Muscle of leg (tissue), 11 donors: ENCODE measurements around the gene EIF4E1B. TPM values are rescaled to one million over a fixed set of nuclear protein-coding genes. Genes with fewer than 3 reads are reported as not detected.
A peak's percentile ranks its signal among the peaks of the same experiment; 100 is the strongest.

Experiments
- DNase-seq: peaks from one replicate; pipeline ENCODE4 v3.0.0; 2013
- H3K27ac ChIP-seq: one replicate; pipeline ENCODE4 v1.5.1; 2013; ENCODE audit warnings: mild to moderate bottlenecking, low read length, control low read depth
- H3K27me3 ChIP-seq: one replicate; pipeline ENCODE4 v1.6.1; 2013; ENCODE audit warnings: low read length; ENCODE audit not compliant: control insufficient read depth, insufficient read depth
- H3K36me3 ChIP-seq: one replicate; pipeline ENCODE4 v1.6.1; 2013; ENCODE audit warnings: low read length; ENCODE audit not compliant: control insufficient read depth, insufficient read depth
- H3K4me1 ChIP-seq: one replicate; pipeline ENCODE4 v1.6.1; 2013; ENCODE audit warnings: low read length; ENCODE audit not compliant: control insufficient read depth, insufficient read depth
- H3K4me3 ChIP-seq: one replicate; pipeline ENCODE4 v1.5.1; 2013; ENCODE audit warnings: low read length, control low read depth
- H3K9me3 ChIP-seq: replicated peaks from 2 replicates; pipeline ENCODE4 v1.6.1; 2013; ENCODE audit warnings: low read depth, low read length; ENCODE audit not compliant: control insufficient read depth
- WGBS: methylation state at CpG from one replicate; pipeline ENCODE4 v1.1.5; 2013; ENCODE audit warnings: missing lambda C conversion rate; ENCODE audit not compliant: insufficient coverage; 5-methylcytosine and 5-hydroxymethylcytosine counted together
- polyA plus RNA-seq, 8 donors: library from polyadenylated mRNA; unstranded; fragments of 120-200 nt; gene quantifications; one replicate each; pipeline versions ENCODE4 v1.2.1 to v1.2.3, GENCODE V29; 2013; ENCODE audit warnings: inconsistent platforms in 1 of 8, low replicate concordance in 1 of 8; ENCODE audit not compliant: insufficient read length in 8 of 8, insufficient read depth in 1 of 8
- total RNA-seq: library from RNA; stranded (reverse); fragments of 120-200 nt; gene quantifications from one replicate; pipeline ENCODE4 v1.2.4, GENCODE V29; 2013

The EIF4E1B gene
- total and polyA plus RNA-seq, 9 donors, result not detected

DNA sequence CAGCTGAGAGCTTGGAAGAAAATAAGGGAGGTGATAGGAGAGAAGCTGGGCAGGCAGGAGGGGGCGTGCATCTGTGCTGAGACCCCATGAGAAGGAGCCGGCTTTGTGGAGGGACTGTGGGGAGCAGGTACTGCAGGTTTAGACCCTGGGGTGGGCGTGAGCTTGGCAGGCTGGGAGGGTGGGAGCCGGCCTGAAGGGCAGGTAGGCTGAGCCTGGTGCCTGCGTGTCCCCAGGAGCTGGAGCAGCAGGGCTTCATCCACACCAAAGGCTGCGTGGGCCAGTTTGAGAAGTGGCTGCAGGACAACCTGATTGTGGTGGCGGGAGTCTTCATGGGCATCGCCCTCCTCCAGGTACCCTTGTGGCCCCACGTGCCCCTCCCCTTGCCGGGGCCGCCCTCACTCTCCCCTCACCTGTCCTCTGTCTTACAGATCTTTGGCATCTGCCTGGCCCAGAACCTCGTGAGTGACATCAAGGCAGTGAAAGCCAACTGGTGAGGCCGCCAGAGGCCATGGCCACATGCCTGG lies 26.1 kb downstream of the EIF4E1B start:
- H3K27ac ChIP-seq, result no peak overlapping the region
- peaks cover 38% of the 10 kb centered on the region for H3K36me3 ChIP-seq
- 83% methylated on average over 11 of the region's 13 CpGs for WGBS

DNA sequence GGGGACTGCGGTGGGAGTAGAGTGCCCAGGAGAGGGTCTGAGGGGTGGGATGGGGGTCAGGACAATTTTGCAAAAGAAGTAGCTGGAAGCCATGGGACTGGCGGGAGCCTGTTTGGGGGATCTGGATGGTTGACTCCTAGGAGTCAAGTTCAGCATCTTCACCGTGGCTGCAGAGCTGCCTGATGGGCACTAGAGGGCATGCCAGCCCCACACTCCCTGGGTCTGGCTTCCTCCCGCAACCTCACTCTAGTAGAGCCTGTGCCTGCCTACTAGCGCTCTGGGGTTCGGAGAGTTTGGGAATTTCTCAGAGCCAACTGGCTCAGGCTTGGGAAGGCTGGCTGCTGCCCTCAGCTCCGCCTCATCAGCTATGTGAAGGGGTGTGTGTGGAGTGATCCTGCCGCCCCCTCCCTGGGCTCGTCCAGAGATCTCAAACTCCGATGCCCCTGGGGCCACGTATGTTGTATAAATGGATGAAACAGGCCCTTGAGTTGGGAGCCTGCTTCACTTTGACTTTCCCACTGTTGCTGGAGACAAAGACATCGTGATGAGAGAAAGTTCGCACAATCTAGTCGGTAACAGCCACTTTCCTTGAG lies 27.6 kb downstream of the EIF4E1B start:
- H3K27ac ChIP-seq, result no peak overlapping the region
- peaks cover 4% of the 10 kb centered on the region for H3K27me3 ChIP-seq
- no peak overlapping the region for H3K4me3 ChIP-seq
- DNase-seq, result peak; percentile 78
- no peaks in the 10 kb centered on the region for H3K9me3 ChIP-seq
- 62% methylated on average over 4 of the region's 14 CpGs for WGBS
- H3K36me3 ChIP-seq, result peaks cover 32% of the 10 kb centered on the region
- peaks cover 20% of the 10 kb centered on the region for H3K4me1 ChIP-seq

More for the DNA sequence above, 26.1 kb downstream of the EIF4E1B start:
- H3K4me3 ChIP-seq, result no peak overlapping the region
- H3K27me3 ChIP-seq, result no peaks in the 10 kb centered on the region
- H3K4me1 ChIP-seq, result peaks cover 28% of the 10 kb centered on the region
- H3K9me3 ChIP-seq, result no peaks in the 10 kb centered on the region
- DNase-seq, result no peak

DNA sequence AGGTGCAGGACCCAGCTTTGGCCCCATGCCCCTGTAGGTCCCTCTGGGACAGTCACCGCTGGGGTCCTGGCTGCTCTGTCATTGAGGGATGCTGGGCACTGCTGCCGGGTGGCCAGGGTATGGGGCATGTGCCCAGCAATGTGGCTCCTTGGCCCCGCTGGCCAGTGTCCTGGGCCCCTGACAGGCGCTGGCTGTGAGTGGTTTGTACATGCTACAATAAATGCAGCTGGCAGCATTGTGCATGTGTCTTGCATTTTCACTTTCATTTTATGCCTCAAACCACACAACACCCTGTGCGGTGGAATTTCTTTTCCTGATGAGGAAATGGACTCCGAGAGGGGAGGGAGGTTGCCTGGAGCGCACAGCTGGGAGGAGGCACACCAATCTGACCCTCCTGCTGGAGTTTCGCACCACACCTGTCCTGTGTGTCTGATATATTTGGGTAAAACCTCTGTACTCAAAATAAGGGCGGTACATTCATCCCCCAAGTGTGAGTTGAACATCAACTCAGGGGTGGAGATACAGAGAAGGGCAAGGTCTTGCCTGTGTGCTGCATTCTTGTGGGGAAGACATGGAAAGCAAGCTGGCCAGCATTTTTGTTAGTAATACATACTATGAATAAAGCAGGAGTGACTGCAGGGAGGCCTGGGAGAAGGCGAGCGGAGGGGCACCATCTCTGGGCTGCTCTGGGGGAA lies 28.5 kb downstream of the EIF4E1B start:
- Histone ChIP-seq H3K27me3 (peaks cover 9% of the 10 kb centered on the region), H3K27ac (no peak overlapping the region), H3K9me3 (no peaks in the 10 kb centered on the region), H3K4me1 (peaks cover 13% of the 10 kb centered on the region), H3K36me3 (peaks cover 23% of the 10 kb centered on the region), H3K4me3 (no peak overlapping the region)
- 49% methylated on average over 5 of the region's 11 CpGs for WGBS
- DNase-seq, result peak; percentile 43

DNA sequence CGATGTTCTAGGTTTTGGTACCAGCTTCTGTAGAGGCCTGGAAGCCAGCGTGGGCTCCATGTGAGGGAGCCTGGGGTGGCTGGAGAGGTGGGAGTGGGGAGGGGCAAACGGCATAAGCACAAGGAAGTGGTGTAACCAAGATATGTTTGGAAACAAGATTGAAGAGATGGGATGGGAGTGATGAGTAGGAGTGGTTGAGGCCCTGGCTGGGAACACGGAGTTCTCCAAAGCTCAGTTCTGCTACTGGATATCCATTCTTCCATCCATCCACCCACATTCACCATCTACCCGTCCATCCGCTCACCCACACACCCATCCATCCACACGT lies 29.0 kb downstream of the EIF4E1B start:
- DNase-seq, result no peak
- Histone ChIP-seq H3K4me3 (no peak overlapping the region), H3K9me3 (no peaks in the 10 kb centered on the region), H3K4me1 (peaks cover 9% of the 10 kb centered on the region), H3K36me3 (peaks cover 19% of the 10 kb centered on the region), H3K27me3 (peaks cover 14% of the 10 kb centered on the region), H3K27ac (no peak overlapping the region)
- WGBS, result 82% methylated on average over 6 of the region's 7 CpGs

DNA sequence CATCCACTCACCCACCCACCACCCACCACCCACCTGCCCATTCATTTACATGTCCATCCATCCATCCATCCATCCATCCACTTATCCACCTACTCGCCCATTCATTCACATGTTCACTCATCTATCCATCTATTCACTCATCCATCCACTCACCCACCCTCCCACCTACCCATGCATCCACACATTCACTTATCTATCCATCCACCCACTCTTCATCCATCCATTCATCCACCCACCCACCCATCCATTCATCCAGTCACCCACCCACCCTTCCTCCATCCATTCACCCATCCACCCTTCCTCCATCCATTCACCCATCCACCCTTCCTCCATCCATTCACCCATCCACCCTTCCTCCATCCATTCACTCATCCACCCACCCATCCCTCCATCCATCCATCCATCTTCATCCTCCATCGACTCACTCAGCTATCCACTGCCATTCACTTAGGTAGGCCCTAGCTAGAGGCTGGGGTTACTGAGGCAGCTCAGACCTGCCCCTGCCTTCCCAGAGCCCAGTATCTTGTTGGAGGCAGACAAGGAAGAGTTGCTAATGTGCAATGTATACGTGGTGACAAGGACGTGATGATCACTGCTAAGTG lies 29.5 kb downstream of the EIF4E1B start:
- H3K27me3 ChIP-seq, result peaks cover 17% of the 10 kb centered on the region
- H3K4me3 ChIP-seq, result no peak overlapping the region
- 93% methylated on average over 1 of the region's 4 CpGs for WGBS
- H3K9me3 ChIP-seq, result no peaks in the 10 kb centered on the region
- no peak overlapping the region for H3K27ac ChIP-seq
- DNase-seq, result no peak
- peaks cover 9% of the 10 kb centered on the region for H3K4me1 ChIP-seq
- H3K36me3 ChIP-seq, result peaks cover 14% of the 10 kb centered on the region

DNA sequence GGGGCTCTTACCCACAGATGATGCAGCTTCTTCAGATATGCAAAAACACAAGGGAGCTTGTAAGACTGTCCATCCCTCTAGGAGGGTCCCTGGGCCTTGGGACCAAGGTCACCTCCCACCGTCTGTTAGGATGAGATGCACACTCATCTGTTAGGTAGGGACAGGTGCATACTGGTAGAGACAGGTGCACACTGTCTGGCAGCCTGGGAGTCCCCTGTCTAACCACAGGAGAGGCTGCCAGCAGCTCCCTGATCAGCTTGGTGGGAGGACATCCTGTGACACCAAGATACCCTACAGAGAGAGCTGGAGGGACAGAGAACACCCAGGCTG lies 30.0 kb downstream of the EIF4E1B start:
- Histone ChIP-seq H3K27me3 (peaks cover 22% of the 10 kb centered on the region), H3K27ac (no peak overlapping the region), H3K4me1 (peaks cover 9% of the 10 kb centered on the region), H3K9me3 (no peaks in the 10 kb centered on the region), H3K36me3 (peaks cover 11% of the 10 kb centered on the region), H3K4me3 (no peak overlapping the region)
- no peak for DNase-seq
- 20% methylated on average over 1 of the region's 1 CpG for WGBS

DNA sequence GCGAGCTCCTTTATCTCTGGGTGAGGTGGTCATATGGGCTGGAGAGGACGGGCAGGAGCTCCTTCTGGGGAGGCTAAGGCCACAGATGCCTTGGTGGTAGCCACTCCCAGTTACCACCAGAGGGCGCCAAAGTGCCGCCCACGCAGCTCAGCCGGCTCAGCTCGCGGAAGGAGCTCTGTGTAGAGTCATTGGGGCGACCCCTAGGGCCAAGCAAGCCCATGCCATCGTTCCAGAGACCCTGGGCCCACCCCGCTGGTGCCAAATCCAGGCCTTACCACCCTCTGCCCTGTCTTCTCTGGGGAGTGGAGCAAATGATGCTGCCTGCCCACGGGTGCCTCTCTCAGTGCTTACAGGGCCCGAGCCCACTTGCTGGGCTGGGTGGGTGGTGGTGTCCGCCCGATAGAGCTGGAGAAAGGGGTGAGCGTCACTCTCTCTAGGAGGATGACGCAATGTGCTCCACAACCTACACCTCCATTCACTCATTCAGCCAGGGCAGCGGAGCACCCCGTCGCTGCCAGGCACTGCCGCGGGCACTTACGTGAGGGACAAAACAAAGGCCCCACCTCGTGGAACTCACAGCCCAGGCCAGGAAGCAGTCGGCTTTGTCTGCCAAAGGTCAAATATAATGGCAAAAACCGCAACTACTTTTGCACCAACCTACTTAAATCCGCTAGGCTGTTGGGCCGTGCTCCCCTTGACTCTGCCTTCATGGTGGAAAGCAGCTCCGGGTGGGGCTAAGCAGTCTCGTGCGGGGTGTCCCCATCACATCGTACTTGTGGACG lies 30.6 kb downstream of the EIF4E1B start:
- peaks cover 11% of the 10 kb centered on the region for H3K36me3 ChIP-seq
- H3K27me3 ChIP-seq, result peaks cover 26% of the 10 kb centered on the region
- WGBS, result 40% methylated on average over 19 of the region's 33 CpGs

DNA sequence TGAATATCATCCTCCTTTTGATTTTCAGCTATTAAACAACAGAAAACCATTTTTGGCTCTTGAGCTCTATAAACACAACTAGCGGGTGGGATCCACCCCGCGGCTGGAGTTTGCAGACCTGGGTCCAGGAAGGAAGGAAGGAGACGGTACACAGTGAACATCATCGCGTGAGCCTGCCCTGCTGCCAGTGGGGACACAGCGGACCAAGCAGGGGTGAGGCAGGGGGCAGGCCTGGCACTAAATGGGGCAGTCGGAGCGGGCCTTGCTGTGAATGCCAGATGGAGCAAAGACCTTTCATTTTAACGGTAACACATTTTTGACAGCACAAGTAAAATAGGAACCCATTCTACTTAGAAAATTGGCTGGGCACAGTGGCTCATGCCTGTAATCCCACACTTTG lies 31.2 kb downstream of the EIF4E1B start:
- H3K36me3 ChIP-seq, result peaks cover 8% of the 10 kb centered on the region
- WGBS, result 77% methylated on average over 9 of the region's 10 CpGs
- H3K9me3 ChIP-seq, result no peaks in the 10 kb centered on the region
- peaks cover 28% of the 10 kb centered on the region for H3K27me3 ChIP-seq
- H3K4me3 ChIP-seq, result no peak overlapping the region
- H3K27ac ChIP-seq, result no peak overlapping the region
- H3K4me1 ChIP-seq, result peaks cover 9% of the 10 kb centered on the region
- DNase-seq, result no peak

More for the DNA sequence above, 30.6 kb downstream of the EIF4E1B start:
- no peak overlapping the region for H3K4me3 ChIP-seq
- peak; percentile 79 for DNase-seq
- H3K27ac ChIP-seq, result no peak overlapping the region
- peaks cover 9% of the 10 kb centered on the region for H3K4me1 ChIP-seq
- no peaks in the 10 kb centered on the region for H3K9me3 ChIP-seq

DNA sequence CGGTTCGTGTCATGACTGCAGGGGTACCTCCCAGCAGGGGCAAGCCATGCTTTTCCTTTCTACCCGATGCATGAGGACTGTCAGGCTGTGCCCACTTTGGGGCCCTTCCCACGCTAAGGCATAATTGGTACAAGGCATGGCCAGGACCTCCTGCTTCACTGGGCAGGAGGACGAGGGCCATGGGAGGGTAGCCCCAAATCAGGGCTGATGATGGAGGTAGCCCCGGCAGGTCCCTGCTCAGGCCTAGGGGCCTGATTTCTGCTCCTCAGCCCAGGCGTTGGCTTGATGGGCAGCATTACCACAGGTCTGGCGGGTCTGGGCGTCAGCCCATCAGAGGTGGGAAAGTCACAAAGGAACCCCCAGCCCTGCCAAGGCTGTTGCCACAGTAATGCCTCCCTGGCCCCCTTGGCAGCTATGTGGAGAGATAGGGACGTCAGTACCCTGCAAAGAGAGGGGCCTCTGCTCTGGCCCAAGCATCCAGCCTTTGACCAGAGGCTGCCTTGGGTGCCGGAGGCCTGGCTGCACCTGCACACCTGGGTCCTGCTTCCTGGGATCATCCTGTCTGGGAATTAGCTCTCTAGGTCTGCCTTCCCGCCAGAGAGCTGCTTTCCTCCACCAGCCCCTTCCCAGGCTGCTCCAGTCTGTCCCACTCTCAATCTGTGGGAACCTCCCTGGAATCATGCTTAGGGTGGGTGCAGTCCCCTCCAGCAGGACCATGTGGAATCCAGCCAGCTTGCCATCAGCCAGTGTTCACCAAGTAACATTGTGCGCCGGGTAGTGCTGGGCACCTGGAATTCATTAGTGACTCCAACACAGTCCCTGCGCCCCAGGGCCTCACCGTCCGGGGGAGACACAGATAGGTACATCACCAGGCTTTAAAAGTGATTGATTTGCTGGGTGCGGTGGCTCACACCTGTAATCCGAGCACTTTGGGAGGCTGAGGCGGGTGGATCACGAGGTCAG lies 32.2 kb downstream of the EIF4E1B start:
- peaks cover 9% of the 10 kb centered on the region for H3K4me1 ChIP-seq
- H3K4me3 ChIP-seq, result no peak overlapping the region
- DNase-seq, result no peak
- no peaks in the 10 kb centered on the region for H3K9me3 ChIP-seq
- H3K27ac ChIP-seq, result no peak overlapping the region
- H3K36me3 ChIP-seq, result no peaks in the 10 kb centered on the region
- WGBS, result 64% methylated on average over 16 of the region's 21 CpGs
- H3K27me3 ChIP-seq, result peaks cover 30% of the 10 kb centered on the region
